NCI-H2227 treated with DMSO at 0.1 percent for 48 hours (cell line): Measurements from ENCODE around the gene CLMN.

ENCODE experiments used
- DNase-seq: peaks from one replicate; lab custom pipeline; 2025; lab: John Stamatoyannopoulos, UW

The CLMN gene

DNA sequence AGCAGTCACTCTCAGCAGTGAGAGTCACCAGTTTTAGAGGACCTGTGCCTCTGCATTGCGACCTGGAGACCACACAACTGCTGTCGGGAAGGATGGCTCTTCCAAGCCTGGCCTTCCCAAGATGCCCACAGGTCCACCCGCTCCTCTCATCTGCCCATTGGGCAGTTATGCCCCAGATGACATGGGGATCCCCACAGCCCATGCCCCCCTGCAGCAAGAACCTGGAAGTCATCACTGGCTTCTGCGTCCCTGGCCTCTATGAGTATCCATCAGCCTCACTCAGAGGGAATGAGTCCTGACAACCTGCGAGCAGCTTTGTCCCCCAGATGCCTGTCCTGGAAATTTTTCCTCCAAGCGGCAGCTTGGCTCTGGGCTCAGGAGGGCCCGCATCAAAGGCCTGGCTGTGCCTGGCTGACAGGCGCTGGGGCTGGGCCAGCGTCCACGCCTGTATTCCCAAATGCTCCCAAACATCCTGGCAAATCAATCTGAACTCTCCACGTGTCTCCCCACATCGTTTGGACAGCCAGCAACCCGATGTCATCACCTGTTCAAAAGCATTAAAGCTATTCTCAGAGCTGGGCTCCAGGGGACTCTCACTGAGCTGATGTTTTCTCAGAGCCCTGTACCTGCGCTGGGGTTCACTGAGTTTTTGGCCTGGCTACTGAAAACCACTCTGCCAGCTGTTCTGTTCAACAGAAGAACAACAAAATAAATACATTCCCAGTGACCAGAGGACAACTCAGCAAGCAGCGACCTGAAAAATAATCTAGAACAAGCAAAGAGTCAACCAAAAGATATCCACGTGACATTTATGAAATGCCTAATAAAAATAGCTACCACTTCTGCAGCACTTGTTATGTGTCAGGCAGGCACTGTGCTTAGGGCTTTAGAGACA is 57.8 kb downstream of the CLMN start:
- no peak for DNase-seq

- DNase-seq: no peak
These were observed 59.0 kb downstream of the CLMN start for GRCh38 chr14:95260537-95261361.

DNA sequence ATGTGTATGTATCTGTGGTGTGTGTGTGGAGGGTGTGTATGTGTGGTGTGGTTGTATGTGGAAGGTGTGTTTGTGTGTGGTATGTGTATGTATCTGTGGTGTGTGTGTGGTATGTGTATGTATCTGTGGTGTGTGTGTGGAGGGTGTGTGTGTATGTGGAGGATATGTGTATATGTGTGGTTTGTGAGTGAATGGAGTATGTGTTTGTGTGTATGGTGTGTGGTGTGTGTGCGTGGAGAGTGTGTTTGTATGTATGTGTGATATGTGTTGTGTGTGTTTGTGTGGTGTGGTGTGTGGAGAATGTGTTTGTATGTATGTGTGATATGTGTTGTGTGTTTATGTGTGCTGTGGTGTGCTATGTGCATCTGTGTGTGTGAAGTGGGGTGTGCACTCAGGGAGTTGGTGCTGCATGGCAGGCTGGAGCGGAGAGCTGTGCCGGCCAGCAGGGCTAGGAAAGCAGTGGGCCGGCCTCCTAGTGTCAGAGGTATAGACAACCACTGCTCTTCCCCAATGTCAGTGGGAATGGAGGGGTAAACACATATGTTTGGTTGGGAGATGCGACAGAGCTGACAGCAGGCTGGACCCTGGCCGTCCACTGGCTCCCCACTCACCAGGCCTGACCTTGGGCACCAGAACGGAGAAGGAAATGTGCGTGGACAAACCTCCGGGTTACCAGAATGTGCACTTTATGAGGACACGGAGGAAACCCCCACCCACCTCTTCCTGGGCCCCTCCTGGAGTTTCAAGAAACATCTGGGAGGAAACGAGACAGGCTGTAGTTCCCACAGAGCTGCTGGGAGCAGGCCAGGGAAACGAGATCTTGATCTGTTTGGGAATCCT is 60.7 kb downstream of the CLMN start:
- DNase-seq: no peak

GRCh38 chr14:95258156-95258555 is 61.6 kb downstream of the CLMN start:
- DNase-seq: no peak

DNA sequence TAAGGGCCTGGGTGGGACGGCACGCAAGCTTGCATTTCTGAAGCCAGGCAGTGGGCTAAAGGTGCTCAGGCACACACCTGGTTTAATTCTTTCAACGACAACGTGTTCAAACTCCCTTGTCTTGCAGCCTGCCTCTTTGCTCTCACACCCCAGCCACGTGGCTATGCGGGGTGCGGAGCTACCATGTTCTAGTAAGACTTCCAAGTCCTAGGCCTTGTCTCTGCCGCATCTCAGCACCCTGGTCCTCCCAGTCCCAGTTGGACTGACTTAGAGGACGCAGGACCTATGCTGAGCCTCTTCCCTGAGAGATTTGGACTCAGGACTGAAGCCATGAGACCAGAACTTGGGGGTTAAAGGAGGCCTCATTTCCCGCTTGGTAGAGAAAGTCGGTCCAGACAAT is 62.2 kb downstream of the CLMN start:
- DNase-seq: no peak

DNA sequence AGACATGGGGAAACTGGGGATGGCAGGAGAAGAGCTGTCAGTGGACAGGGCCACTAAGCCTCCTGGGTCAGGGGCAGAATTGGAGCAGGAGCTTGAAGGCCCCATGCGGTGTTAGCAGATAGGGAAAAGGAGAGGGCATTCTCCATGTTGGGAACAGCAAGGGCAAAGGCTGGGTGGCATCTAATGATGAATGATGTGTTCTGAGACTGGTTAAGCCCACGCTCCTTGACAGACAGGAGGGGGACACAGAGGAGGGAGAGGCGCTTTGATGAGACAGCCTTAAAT is 63.0 kb downstream of the CLMN start:
- no peak for DNase-seq

GRCh38 chr14:95256002-95256775 is 63.5 kb downstream of the CLMN start:
- peak; percentile 87 for DNase-seq

DNA sequence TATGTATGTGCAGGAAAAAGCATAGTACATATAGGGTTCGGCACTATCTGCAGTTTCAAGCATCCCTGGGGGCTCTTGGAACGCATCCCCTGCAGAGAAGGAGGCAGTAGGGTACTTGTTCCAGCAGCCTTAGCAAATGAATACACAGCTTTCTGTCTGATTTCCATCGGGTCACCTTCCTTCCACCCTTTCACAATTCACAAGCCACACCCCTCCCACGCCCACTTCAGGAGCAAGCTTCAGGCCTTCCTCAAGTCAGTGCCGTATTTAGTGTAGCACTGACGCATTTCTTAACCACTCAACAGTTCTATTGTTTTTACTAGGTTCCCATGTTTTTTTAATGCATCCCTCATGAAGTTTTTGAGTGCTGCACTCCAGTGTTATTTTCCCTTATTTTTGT is 64.2 kb downstream of the CLMN start:
- peak; percentile 91 for DNase-seq

DNA sequence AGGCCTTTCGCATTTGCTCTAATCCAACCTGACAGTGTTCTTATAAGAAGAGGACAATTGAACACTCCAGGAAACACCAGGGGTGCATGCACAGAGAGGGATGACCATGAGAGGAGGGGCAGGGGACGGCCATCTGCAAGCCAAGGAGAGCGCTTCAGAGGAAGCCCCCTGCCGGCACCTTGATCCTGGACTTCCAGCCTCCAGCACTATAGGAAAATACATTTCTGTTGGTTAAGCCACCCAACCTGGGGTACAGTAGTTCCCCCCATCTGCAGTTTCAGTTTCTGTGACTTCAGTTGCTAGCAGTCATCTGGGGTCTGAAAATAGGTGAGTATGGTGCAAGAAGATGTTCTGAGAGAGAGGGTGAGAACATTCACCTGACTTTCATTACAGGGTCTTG is 64.7 kb downstream of the CLMN start:
- DNase-seq: peak; percentile 15

GRCh38 chr14:95254288-95254687 is 65.4 kb downstream of the CLMN start:
- DNase-seq: no peak

- DNase-seq: no peak
These were observed 66.6 kb downstream of the CLMN start for GRCh38 chr14:95253039-95253630.

DNA sequence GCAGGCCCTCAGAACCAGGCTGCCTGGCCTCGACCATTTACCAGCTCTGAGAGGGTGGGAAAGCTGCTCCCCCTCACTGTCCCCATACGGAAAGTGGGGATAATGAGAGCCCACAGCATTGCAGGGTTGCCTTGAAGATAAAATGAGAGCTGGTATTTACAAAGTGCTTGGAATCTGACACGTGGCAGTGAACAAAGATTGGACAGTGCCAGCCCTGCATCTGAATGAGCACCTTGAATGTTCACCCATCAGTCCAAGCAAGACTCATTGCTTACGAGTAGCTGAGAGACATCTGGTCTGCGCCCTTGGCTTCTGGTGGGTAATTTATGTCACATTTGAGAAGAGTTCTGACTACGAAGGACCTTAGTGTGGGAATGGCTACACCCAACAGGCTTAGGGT is 67.5 kb downstream of the CLMN start:
- DNase-seq: no peak

DNA sequence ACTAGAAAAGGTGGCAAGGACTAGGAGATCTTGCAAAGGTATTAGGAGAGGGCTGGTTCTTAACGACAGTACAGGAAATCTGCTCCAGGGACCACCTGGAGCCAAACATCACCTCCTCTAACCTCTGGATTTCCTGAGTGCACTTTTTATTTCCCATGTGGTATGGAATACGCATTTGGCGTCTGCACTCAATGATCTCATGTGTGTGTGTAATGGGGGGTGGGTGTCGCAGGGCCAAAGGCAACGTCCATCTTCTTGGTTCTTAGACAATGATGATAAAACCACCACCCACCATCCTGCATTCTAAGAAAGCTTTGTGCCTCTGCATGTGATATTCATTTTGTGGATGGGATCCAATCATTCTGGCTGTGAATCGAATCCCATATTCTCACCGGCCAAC is 68.8 kb downstream of the CLMN start:
- DNase-seq: no peak

DNA sequence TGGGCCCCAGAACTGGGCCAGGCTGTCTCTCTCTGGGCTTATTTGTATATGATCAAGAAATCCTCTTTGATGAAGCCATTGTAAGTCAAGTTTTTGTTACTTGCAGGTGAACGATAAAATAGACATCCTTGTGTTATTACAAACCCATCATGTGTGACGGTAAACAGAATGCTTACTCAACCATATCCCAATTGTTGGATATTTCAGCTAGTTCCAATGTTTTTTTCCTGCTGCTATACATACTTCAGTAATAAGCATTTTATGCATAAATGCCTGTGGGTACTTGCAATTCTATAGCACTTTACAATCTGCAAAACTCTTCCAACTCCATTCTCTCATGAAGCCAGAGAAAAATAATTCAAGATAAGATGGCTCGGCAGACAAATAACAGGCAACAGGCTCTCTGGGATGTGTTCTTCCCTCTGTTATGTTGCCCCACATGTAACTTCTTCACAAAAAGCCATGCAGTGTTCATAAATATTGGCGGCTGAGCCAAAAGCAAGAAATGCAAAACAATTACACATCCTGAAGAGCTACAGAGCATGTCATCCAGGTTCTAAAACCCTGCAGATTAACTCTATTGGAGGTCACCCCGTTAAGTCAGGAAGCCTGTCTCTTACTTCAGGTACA is 69.5 kb downstream of the CLMN start:
- DNase-seq: no peak

GRCh38 chr14:95248432-95248831 is 71.3 kb downstream of the CLMN start:
- DNase-seq: no peak

DNA sequence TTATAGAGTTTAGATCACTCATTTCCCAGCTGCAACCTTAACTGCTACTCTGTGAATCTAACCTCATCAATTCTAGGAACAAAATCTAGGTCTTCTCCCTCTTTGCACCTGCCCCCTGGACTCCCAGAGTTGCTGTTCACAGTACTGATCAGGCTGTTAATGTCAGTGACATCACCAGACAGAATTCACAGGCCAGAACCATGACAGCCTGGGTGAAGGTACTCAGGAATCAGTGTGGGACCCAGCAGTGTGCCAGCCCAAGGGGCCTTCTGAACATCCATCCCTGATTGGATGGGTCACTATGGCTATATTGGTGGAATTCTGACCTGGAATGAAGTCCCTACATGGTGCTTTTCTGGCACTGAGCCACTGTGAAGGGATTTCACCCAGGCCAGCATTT is 72.8 kb downstream of the CLMN start:
- no peak for DNase-seq

- no peak for DNase-seq
These were observed 74.4 kb downstream of the CLMN start for GRCh38 chr14:95245334-95245733.

DNA sequence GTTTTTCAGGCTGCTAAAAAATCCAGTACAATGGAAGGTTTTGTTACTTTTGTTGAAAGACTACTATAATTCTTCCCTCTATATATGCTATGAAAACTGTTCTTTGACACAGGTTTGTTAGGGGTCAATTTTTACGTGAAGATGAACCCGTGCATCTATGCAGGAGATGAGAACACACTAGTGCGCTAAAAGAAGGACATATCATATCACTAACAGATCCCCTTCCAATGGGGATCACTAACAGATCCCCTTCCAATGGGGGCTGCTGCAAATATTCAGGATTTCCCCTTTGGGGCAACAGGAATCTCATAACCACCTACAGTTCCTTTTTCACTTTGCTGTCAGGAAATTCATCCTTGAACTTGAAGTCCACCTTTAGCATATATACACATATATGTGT is 75.1 kb downstream of the CLMN start:
- no peak for DNase-seq

- DNase-seq: no peak
These were observed 76.8 kb downstream of the CLMN start for GRCh38 chr14:95242870-95243269.

DNA sequence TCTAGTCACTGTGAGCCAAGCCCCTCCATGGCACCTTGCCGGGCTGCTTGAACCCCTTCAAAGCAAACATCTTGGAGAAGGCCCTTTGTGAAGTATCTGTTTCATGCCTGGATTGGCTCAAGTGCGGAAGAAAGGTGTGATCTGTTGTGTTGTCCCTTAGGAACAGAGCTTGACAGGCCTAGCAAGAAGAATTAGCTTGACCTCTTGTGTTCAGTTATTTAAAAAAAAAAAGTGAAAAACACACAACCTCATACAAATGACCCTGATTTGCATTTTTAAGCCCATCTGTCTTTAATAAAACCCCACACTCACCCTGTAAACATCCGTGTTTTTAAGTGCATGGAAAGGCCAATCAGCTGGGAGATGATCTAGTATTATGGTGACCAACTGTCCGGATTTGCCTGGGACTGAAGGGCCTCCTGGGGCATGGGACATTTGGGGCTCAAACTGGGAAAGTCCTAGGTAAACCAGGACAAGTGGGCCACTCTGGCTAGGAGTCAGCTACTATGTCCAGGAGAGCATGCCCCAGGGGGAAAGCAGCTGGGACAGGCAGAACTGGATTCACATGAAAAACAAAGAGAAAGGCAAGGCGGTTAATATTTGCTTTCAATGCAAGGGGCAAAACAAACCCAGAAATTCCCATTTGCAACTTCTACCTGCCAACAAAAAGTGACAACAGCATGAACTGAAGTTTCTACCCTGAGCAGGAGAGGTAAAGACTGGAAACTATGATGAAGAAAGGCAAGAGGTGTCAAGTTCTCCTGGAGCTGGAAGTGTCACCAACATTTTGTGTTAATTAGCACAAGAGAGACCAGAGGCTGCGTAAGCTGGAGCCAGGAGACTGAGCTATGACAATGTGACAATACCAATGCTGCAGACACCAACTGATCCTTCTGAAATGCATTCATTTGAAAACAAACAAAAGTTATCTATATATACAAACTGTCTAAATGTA is 78.6 kb downstream of the CLMN start:
- no peak for DNase-seq
